GM23338 (cell line): ENCODE results near the gene MYLK.

Source experiments
- EZH2phosphoT487 ChIP-seq: fragments of 200-600 bp; sonication (generic); IDR thresholded peaks from one replicate; pipeline ENCODE4 v1.8.1; 2018; ENCODE audit warnings: antibody characterized with exemption; ENCODE audit not compliant: unreplicated experiment
- TF ChIP-seq, protein P1 (sequence below), 2 experiments: fragments of 200-600 bp in 1 of 2; sonication (generic) in 1 of 2; conservative IDR thresholded peaks; 2 replicates each; pipeline versions ENCODE4 v1.5.1 to v1.6.1; 2016 to 2017; ENCODE audit warnings: antibody characterized with exemption in 2 of 2, low read depth in 2 of 2, mild to moderate bottlenecking in 2 of 2, moderate library complexity in 1 of 2
- TF ChIP-seq, protein P2 (sequence below): fragments of 250-450 bp; sonication (Bioruptor Pico); IDR thresholded peaks from 2 replicates; pipeline ENCODE4 v1.5.0; 2020; ENCODE audit warnings: mild to moderate bottlenecking, moderate library complexity

DNA sequence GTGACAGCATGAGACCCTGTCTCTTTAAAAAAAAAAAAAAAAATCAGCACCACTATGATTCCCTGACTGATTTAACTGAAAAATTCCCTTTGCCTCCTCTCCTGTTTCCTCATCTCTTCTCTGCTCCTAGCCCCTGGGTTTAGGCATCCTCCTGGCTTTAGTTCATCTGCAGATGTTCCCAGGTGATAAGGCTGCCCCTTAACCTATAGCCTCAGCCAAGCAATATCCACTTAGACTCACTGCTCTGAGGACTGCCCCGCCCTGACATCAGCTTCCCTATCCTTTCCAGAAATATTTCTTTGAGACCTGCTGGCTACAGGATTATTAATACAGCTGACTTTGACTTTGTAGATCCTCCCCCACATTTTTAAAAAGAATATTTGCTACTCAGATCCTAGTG lies 259.8 kb downstream of the MYLK start:
- TF ChIP-seq, protein P1, sequence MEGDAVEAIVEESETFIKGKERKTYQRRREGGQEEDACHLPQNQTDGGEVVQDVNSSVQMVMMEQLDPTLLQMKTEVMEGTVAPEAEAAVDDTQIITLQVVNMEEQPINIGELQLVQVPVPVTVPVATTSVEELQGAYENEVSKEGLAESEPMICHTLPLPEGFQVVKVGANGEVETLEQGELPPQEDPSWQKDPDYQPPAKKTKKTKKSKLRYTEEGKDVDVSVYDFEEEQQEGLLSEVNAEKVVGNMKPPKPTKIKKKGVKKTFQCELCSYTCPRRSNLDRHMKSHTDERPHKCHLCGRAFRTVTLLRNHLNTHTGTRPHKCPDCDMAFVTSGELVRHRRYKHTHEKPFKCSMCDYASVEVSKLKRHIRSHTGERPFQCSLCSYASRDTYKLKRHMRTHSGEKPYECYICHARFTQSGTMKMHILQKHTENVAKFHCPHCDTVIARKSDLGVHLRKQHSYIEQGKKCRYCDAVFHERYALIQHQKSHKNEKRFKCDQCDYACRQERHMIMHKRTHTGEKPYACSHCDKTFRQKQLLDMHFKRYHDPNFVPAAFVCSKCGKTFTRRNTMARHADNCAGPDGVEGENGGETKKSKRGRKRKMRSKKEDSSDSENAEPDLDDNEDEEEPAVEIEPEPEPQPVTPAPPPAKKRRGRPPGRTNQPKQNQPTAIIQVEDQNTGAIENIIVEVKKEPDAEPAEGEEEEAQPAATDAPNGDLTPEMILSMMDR (conservative IDR thresholded peaks at IDR 0.05; ENCODE audit: low read depth in 2 of 2) = no peak
- no peak for TF ChIP-seq EZH2phosphoT487
- TF ChIP-seq, protein P2, sequence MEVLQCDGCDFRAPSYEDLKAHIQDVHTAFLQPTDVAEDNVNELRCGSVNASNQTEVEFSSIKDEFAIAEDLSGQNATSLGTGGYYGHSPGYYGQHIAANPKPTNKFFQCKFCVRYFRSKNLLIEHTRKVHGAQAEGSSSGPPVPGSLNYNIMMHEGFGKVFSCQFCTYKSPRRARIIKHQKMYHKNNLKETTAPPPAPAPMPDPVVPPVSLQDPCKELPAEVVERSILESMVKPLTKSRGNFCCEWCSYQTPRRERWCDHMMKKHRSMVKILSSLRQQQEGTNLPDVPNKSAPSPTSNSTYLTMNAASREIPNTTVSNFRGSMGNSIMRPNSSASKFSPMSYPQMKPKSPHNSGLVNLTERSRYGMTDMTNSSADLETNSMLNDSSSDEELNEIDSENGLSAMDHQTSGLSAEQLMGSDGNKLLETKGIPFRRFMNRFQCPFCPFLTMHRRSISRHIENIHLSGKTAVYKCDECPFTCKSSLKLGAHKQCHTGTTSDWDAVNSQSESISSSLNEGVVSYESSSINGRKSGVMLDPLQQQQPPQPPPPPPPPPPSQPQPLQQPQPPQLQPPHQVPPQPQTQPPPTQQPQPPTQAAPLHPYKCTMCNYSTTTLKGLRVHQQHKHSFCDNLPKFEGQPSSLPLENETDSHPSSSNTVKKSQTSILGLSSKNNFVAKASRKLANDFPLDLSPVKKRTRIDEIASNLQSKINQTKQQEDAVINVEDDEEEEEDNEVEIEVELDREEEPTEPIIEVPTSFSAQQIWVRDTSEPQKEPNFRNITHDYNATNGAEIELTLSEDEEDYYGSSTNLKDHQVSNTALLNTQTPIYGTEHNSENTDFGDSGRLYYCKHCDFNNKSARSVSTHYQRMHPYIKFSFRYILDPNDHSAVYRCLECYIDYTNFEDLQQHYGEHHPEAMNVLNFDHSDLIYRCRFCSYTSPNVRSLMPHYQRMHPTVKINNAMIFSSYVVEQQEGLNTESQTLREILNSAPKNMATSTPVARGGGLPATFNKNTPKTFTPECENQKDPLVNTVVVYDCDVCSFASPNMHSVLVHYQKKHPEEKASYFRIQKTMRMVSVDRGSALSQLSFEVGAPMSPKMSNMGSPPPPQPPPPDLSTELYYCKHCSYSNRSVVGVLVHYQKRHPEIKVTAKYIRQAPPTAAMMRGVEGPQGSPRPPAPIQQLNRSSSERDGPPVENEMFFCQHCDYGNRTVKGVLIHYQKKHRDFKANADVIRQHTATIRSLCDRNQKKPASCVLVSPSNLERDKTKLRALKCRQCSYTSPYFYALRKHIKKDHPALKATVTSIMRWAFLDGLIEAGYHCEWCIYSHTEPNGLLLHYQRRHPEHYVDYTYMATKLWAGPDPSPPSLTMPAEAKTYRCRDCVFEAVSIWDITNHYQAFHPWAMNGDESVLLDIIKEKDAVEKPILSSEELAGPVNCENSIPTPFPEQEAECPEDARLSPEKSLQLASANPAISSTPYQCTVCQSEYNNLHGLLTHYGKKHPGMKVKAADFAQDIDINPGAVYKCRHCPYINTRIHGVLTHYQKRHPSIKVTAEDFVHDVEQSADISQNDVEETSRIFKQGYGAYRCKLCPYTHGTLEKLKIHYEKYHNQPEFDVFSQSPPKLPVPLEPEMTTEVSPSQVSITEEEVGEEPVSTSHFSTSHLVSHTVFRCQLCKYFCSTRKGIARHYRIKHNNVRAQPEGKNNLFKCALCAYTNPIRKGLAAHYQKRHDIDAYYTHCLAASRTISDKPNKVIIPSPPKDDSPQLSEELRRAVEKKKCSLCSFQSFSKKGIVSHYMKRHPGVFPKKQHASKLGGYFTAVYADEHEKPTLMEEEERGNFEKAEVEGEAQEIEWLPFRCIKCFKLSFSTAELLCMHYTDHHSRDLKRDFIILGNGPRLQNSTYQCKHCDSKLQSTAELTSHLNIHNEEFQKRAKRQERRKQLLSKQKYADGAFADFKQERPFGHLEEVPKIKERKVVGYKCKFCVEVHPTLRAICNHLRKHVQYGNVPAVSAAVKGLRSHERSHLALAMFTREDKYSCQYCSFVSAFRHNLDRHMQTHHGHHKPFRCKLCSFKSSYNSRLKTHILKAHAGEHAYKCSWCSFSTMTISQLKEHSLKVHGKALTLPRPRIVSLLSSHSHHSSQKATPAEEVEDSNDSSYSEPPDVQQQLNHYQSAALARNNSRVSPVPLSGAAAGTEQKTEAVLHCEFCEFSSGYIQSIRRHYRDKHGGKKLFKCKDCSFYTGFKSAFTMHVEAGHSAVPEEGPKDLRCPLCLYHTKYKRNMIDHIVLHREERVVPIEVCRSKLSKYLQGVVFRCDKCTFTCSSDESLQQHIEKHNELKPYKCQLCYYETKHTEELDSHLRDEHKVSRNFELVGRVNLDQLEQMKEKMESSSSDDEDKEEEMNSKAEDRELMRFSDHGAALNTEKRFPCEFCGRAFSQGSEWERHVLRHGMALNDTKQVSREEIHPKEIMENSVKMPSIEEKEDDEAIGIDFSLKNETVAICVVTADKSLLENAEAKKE = no peak
